PC-3 (cell line): Measurements from ENCODE around the gene SETBP1. TPM values are rescaled to one million over a fixed set of nuclear protein-coding genes. Genes with fewer than 3 reads are reported as not detected.

ENCODE experiments used
- ATAC-seq: fragments of 200-7000 bp; cut with Tn5 transposase; 2 replicates; pipeline ENCODE4 v1.9.1; 2020; ENCODE audit warnings: mild to moderate bottlenecking, moderate library complexity
- BruUV-seq: library from RNA; stranded (reverse); fragments of 400-500 nt; replicated peaks from 2 replicates; lab custom pipeline; 2021; lab: Mats Ljungman, UMichigan
- CTCF ChIA-PET: fragments of 300-600 bp; sonication (Branson Sonifier 250); formaldehyde crosslinking; loops from one replicate; lab custom pipeline; 2022; ENCODE audit warnings: antibody characterized with exemption; lab: Charles Lee
- POLR2A ChIA-PET: fragments of 300-600 bp; sonication (Branson Sonifier 250); formaldehyde crosslinking; loops from one replicate; lab custom pipeline; 2022; ENCODE audit warnings: antibody characterized with exemption; ENCODE audit not compliant: unreplicated experiment; lab: Charles Lee
- DNase-seq: peaks from one replicate; pipeline ENCODE4 v3.0.0-alpha.2; 2015
- H2AFZ ChIP-seq: fragments of 300-600 bp; sonication (generic); 2 replicates; pipeline ENCODE4 v1.6.0; 2016; ENCODE audit warnings: antibody characterized with exemption, low read length
- H3F3A ChIP-seq: fragments of 300-600 bp; sonication (generic); one replicate; pipeline ENCODE4 v1.6.0; 2017; ENCODE audit warnings: antibody characterized with exemption, low read length, control low read depth, mild to moderate bottlenecking; ENCODE audit not compliant: unreplicated experiment
- H3K27ac ChIP-seq: fragments of 300-600 bp; sonication (generic); 2 replicates; pipeline ENCODE4 v1.5.1; 2016; ENCODE audit warnings: mild to moderate bottlenecking, low read length
- H3K27me3 ChIP-seq: fragments of 300-600 bp; sonication (generic); 2 replicates; pipeline ENCODE4 v1.6.1; 2016; ENCODE audit warnings: low read length, mixed read lengths
- H3K36me3 ChIP-seq: fragments of 300-600 bp; sonication (generic); 2 replicates; pipeline ENCODE4 v1.6.1; 2016; ENCODE audit warnings: low read depth, mixed run types, low read length, mixed read lengths
- H3K4me1 ChIP-seq: fragments of 300-600 bp; sonication (generic); 2 replicates; pipeline ENCODE4 v1.5.1; 2016; ENCODE audit warnings: low read length; ENCODE audit not compliant: insufficient read depth
- H3K4me2 ChIP-seq: fragments of 300-600 bp; sonication (generic); 2 replicates; pipeline ENCODE4 v1.6.0; 2016; ENCODE audit warnings: low read length
- H3K4me3 ChIP-seq: fragments of 300-600 bp; sonication (generic); 2 replicates; pipeline ENCODE4 v1.5.1; 2016; ENCODE audit warnings: mild to moderate bottlenecking, low read length, mixed read lengths
- H3K79me2 ChIP-seq: fragments of 300-600 bp; sonication (generic); 2 replicates; pipeline ENCODE4 v1.6.1; 2017; ENCODE audit warnings: low read length, mixed read lengths
- H3K9ac ChIP-seq: fragments of 300-600 bp; sonication (generic); 2 replicates; pipeline ENCODE4 v1.6.0; 2016; ENCODE audit warnings: mild to moderate bottlenecking, low read length
- H3K9me2 ChIP-seq: fragments of 300-600 bp; sonication (generic); replicated peaks from 2 replicates; pipeline ENCODE4 v1.6.1; 2016; ENCODE audit warnings: mixed run types, low read length, mixed read lengths
- H3K9me3 ChIP-seq: fragments of 300-600 bp; sonication (generic); 2 replicates; pipeline ENCODE4 v1.6.1; 2016; ENCODE audit warnings: low read length, mixed read lengths
- H4K20me1 ChIP-seq: fragments of 300-600 bp; sonication (generic); 2 replicates; pipeline ENCODE4 v1.6.1; 2016; ENCODE audit warnings: low read length, mixed read lengths
- CTCF ChIP-seq: fragments of 300-600 bp; sonication (generic); conservative IDR thresholded peaks from 2 replicates; pipeline ENCODE4 v1.5.1; 2017; ENCODE audit warnings: antibody characterized with exemption, low read depth, mild to moderate bottlenecking, low read length
- EZH2 ChIP-seq: fragments of 300-600 bp; sonication (generic); IDR thresholded peaks from one replicate; pipeline ENCODE4 v1.6.1; 2017; ENCODE audit warnings: antibody characterized with exemption, mild to moderate bottlenecking, low read length; ENCODE audit not compliant: unreplicated experiment
- EZH2phosphoT487 ChIP-seq: fragments of 300-600 bp; sonication (generic); IDR thresholded peaks from 2 replicates; pipeline ENCODE4 v1.6.1; 2018; ENCODE audit warnings: mild to moderate bottlenecking, antibody characterized with exemption, low read length, borderline replicate concordance
- intact Hi-C: fragments of 100-400 bp; cut with micrococcal nuclease; formaldehyde crosslinking; loops from 2 replicates; pipeline ENCODE4 v1.9.0; 2023
- total RNA-seq: library from RNA; depleted of rRNA; stranded (reverse); fragments of >200 nt; gene quantifications from 2 replicates; pipeline ENCODE4 v1.2.3, GENCODE V29; 2014

SETBP1 gene
- total RNA-seq, 1 experiment from 2014 or later, result 2.3 TPM

GRCh38 chr18:44709307-44710126, 28.8 kb downstream of the SETBP1 start:
- intact Hi-C loops, result no loop called here
- no peaks in the 10 kb centered on the region for H3K27me3 ChIP-seq
- no peaks in the 10 kb centered on the region for H3F3A ChIP-seq
- no peak overlapping the region for H3K9ac ChIP-seq
- no peak overlapping the region for H3K27ac ChIP-seq
- no peaks in the 10 kb centered on the region for H3K9me3 ChIP-seq
- no TSS peak for BruUV-seq
- H3K4me1 ChIP-seq, result no peaks in the 10 kb centered on the region
- H3K4me2 ChIP-seq, result no peak overlapping the region
- H3K79me2 ChIP-seq, result no peaks in the 10 kb centered on the region
- TF ChIP-seq CTCF, result no peak
- no peak for TF ChIP-seq EZH2phosphoT487
- no peak for TF ChIP-seq EZH2
- POLR2A ChIA-PET, result no interaction called here
- H3K4me3 ChIP-seq, result no peak overlapping the region
- no peaks in the 10 kb centered on the region for H3K36me3 ChIP-seq
- DNase-seq (no peak), ATAC-seq (no peak)
- CTCF ChIA-PET, result no interaction called here
- H4K20me1 ChIP-seq, result no peaks in the 10 kb centered on the region
- no peak overlapping the region for H2AFZ ChIP-seq
- H3K9me2 ChIP-seq, result no peaks in the 10 kb centered on the region

GRCh38 chr18:44710931-44711330, 30.2 kb downstream of the SETBP1 start:
- no peak overlapping the region for H2AFZ ChIP-seq
- H3K4me2 ChIP-seq, result no peak overlapping the region
- no peaks in the 10 kb centered on the region for H3F3A ChIP-seq
- CTCF ChIA-PET, result no interaction called here
- peaks cover 12% of the 10 kb centered on the region for H3K4me1 ChIP-seq
- H3K4me3 ChIP-seq, result no peak overlapping the region
- no peaks in the 10 kb centered on the region for H3K9me3 ChIP-seq
- ATAC-seq (no peak), DNase-seq (no peak)
- H3K9me2 ChIP-seq, result no peaks in the 10 kb centered on the region
- no peak overlapping the region for H3K27ac ChIP-seq
- H3K9ac ChIP-seq, result no peak overlapping the region
- intact Hi-C loops, result no loop called here
- TF ChIP-seq EZH2 (no peak), CTCF (no peak), EZH2phosphoT487 (no peak)
- POLR2A ChIA-PET, result no interaction called here
- no peaks in the 10 kb centered on the region for H3K36me3 ChIP-seq
- no peaks in the 10 kb centered on the region for H3K27me3 ChIP-seq
- H3K79me2 ChIP-seq, result no peaks in the 10 kb centered on the region
- no peaks in the 10 kb centered on the region for H4K20me1 ChIP-seq
- no TSS peak for BruUV-seq

GRCh38 chr18:44712025-44712424, 31.3 kb downstream of the SETBP1 start:
- H3K36me3 ChIP-seq, result no peaks in the 10 kb centered on the region
- intact Hi-C loops, result no loop called here
- H3K4me1 ChIP-seq, result peaks cover 16% of the 10 kb centered on the region
- H3K27ac ChIP-seq, result no peak overlapping the region
- no peaks in the 10 kb centered on the region for H3K9me2 ChIP-seq
- ChIA-PET POLR2A (no interaction called here), CTCF (no interaction called here)
- no peak overlapping the region for H3K4me2 ChIP-seq
- H3K27me3 ChIP-seq, result no peaks in the 10 kb centered on the region
- H3K9ac ChIP-seq, result no peak overlapping the region
- TF ChIP-seq EZH2, result no peak
- TF ChIP-seq EZH2phosphoT487, result no peak
- TF ChIP-seq CTCF, result no peak
- H3K79me2 ChIP-seq, result no peaks in the 10 kb centered on the region
- ATAC-seq (no peak), DNase-seq (no peak)
- H3K4me3 ChIP-seq, result no peak overlapping the region
- no peaks in the 10 kb centered on the region for H3F3A ChIP-seq
- no peaks in the 10 kb centered on the region for H3K9me3 ChIP-seq
- BruUV-seq, result no TSS peak
- no peak overlapping the region for H2AFZ ChIP-seq
- no peaks in the 10 kb centered on the region for H4K20me1 ChIP-seq
